Breast epithelium (tissue), 3 donors: ENCODE measurements around the gene LINC00237.

Experiments
- CTCF ChIP-seq, 3 donors: fragments of 450-650 bp; IDR thresholded peaks; one replicate each; pipeline ENCODE4 v1.5.1; 2016 to 2017; ENCODE audit warnings: antibody characterized with exemption in 3 of 3, mild to moderate bottlenecking in 3 of 3, moderate library complexity in 3 of 3
- POLR2A ChIP-seq: fragments of 450-650 bp; IDR thresholded peaks from one replicate; pipeline ENCODE4 v1.6.1; 2016; ENCODE audit warnings: antibody characterized with exemption, mild to moderate bottlenecking, moderate library complexity

GRCh38 chr20:21077809-21078345 is 28.3 kb downstream of the LINC00237 start:
- TF ChIP-seq POLR2A, result no peak
- no peak for TF ChIP-seq CTCF (IDR thresholded peaks at IDR 0.05)
